HEK293 (cell line): ENCODE measurements around the gene GASK1B.

Experiments used
- KLF1 ChIP-seq: fragments of 450-650 bp; formaldehyde crosslinking; IDR thresholded peaks from 2 replicates; pipeline ENCODE4 v1.5.1; 2016; ENCODE audit warnings: missing biosample characterization, missing genetic modification characterization
- REPIN1 ChIP-seq: fragments of 450-650 bp; formaldehyde crosslinking; IDR thresholded peaks from 2 replicates; pipeline ENCODE4 v1.5.1; 2017; ENCODE audit warnings: missing biosample characterization, missing genetic modification characterization, low read depth
- ZBTB21 ChIP-seq: fragments of 450-650 bp; formaldehyde crosslinking; IDR thresholded peaks from 2 replicates; pipeline ENCODE4 v1.5.1; 2017; ENCODE audit warnings: missing biosample characterization, missing genetic modification characterization
- ZNF175 ChIP-seq: fragments of 450-650 bp; formaldehyde crosslinking; IDR thresholded peaks from 2 replicates; pipeline ENCODE4 v1.5.1; 2016; ENCODE audit warnings: missing biosample characterization, missing genetic modification characterization
- ZNF223 ChIP-seq: fragments of 450-650 bp; formaldehyde crosslinking; IDR thresholded peaks from 2 replicates; pipeline ENCODE4 v1.5.1; 2016; ENCODE audit warnings: missing biosample characterization, missing genetic modification characterization
- ZNF23 ChIP-seq: fragments of 450-650 bp; formaldehyde crosslinking; IDR thresholded peaks from 2 replicates; pipeline ENCODE4 v1.5.1; 2016; ENCODE audit warnings: missing biosample characterization, missing genetic modification characterization, borderline replicate concordance
- ZNF239 ChIP-seq: fragments of 450-650 bp; formaldehyde crosslinking; IDR thresholded peaks from 2 replicates; pipeline ENCODE4 v1.5.1; 2016; ENCODE audit warnings: missing biosample characterization, missing genetic modification characterization
- ZNF24 ChIP-seq: fragments of 450-650 bp; formaldehyde crosslinking; IDR thresholded peaks from 2 replicates; pipeline ENCODE4 v1.5.1; 2016; ENCODE audit warnings: missing biosample characterization, missing genetic modification characterization
- ZNF621 ChIP-seq: fragments of 450-650 bp; formaldehyde crosslinking; IDR thresholded peaks from 2 replicates; pipeline ENCODE4 v1.5.1; 2017; ENCODE audit warnings: missing biosample characterization, missing genetic modification characterization
- ZNF623 ChIP-seq: fragments of 450-650 bp; formaldehyde crosslinking; IDR thresholded peaks from 2 replicates; pipeline ENCODE4 v1.5.1; 2016; ENCODE audit warnings: missing biosample characterization, missing genetic modification characterization
- TF ChIP-seq, protein P1 (sequence below): fragments of 450-650 bp; formaldehyde crosslinking; IDR thresholded peaks from 2 replicates; pipeline ENCODE4 v1.5.1; 2016; ENCODE audit warnings: missing biosample characterization, missing genetic modification characterization
- TF ChIP-seq, protein P2 (sequence below): fragments of 450-650 bp; formaldehyde crosslinking; IDR thresholded peaks from 2 replicates; pipeline ENCODE4 v1.5.1; 2016; ENCODE audit warnings: missing biosample characterization, missing genetic modification characterization

DNA sequence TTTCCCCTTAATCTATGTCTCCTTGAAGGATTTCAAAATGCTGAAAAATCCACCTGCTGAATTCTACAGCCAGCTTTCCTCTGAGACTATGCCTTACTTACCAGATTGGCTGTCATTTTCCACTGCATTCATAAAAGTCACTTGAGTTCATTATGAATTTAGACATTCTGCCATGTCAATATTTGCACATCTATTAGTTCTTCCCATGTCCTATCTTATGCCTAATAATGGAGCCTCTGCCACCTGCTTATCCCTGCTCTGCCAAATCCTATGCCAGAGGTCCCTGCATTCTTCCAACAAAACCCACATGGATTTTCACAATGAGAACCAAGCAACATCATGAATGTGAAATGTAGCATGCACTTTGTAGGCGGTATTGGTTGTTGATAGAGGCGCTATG is 42.6 kb downstream of the GASK1B start:
- no peak for TF ChIP-seq KLF1 (tag by site-specific recombination)
- TF ChIP-seq ZBTB21 (tag by site-specific recombination): no peak
- TF ChIP-seq, protein P1, sequence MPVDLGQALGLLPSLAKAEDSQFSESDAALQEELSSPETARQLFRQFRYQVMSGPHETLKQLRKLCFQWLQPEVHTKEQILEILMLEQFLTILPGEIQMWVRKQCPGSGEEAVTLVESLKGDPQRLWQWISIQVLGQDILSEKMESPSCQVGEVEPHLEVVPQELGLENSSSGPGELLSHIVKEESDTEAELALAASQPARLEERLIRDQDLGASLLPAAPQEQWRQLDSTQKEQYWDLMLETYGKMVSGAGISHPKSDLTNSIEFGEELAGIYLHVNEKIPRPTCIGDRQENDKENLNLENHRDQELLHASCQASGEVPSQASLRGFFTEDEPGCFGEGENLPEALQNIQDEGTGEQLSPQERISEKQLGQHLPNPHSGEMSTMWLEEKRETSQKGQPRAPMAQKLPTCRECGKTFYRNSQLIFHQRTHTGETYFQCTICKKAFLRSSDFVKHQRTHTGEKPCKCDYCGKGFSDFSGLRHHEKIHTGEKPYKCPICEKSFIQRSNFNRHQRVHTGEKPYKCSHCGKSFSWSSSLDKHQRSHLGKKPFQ (tag by site-specific recombination): no peak
- TF ChIP-seq ZNF623 (tag by site-specific recombination): no peak
- no peak for TF ChIP-seq ZNF24 (tag by site-specific recombination)
- no peak for TF ChIP-seq ZNF239 (tag by site-specific recombination)
- TF ChIP-seq ZNF223 (tag by site-specific recombination): no peak
- no peak for TF ChIP-seq ZNF621 (tag by site-specific recombination)
- no peak for TF ChIP-seq ZNF23 (tag by site-specific recombination)
- no peak for TF ChIP-seq REPIN1 (tag by site-specific recombination)
- TF ChIP-seq, protein P2, sequence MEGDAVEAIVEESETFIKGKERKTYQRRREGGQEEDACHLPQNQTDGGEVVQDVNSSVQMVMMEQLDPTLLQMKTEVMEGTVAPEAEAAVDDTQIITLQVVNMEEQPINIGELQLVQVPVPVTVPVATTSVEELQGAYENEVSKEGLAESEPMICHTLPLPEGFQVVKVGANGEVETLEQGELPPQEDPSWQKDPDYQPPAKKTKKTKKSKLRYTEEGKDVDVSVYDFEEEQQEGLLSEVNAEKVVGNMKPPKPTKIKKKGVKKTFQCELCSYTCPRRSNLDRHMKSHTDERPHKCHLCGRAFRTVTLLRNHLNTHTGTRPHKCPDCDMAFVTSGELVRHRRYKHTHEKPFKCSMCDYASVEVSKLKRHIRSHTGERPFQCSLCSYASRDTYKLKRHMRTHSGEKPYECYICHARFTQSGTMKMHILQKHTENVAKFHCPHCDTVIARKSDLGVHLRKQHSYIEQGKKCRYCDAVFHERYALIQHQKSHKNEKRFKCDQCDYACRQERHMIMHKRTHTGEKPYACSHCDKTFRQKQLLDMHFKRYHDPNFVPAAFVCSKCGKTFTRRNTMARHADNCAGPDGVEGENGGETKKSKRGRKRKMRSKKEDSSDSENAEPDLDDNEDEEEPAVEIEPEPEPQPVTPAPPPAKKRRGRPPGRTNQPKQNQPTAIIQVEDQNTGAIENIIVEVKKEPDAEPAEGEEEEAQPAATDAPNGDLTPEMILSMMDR (tag by site-specific recombination): no peak
- no peak for TF ChIP-seq ZNF175
